SU-DHL-6 (cell line): ENCODE data around the gene ANTXR1.

ENCODE experiments used
- EZH2phosphoT487 ChIP-seq: fragments of 200-600 bp; sonication (generic), shearing (Covaris generic); conservative IDR thresholded peaks from 2 replicates; pipeline ENCODE4 v1.6.1; 2018; ENCODE audit warnings: mild to moderate bottlenecking, antibody characterized with exemption, low read length, moderate library complexity, mixed read lengths
- TF ChIP-seq, protein P1 (sequence below): fragments of 200-600 bp; sonication (generic); IDR thresholded peaks from one replicate; pipeline ENCODE4 v1.5.1; 2017; ENCODE audit warnings: antibody characterized with exemption, mild to moderate bottlenecking, low read length, moderate library complexity; ENCODE audit not compliant: insufficient read depth, poor library complexity, severe bottlenecking

DNA sequence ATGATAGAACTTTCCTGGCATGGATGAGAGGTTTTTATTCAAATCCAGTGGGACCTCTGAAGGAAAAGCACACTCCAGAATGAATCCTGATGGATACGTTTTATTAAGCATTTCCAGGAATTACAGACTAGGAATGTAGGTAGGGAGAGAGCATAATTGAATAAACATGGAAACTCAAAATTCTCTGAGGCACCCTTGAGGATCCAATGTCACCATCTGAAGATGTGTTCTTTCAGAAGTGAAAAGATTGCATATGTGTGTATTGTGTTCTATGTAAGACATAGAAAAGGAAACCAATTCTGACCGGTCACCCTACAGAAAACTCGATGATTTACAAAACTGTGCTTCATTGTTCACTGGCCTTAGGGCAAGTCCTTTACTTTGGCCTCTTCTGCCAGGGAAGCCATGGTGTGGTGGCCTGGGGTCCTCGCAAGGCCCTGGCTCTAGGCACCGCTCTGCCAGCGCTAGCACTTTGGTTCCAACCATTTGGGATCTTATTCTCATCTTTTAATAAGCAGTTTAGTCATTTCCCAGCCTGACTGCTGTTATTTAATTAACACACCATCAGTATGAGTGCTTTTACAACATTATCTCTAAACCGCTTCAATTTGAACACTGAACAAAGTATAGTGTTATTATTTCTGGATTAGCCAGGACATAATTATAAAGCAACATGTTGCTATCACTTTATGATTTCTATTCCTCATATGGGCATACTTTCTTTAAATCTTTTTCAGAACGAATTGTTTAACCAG is 43.1 kb upstream of the ANTXR1 start:
- TF ChIP-seq, protein P1, sequence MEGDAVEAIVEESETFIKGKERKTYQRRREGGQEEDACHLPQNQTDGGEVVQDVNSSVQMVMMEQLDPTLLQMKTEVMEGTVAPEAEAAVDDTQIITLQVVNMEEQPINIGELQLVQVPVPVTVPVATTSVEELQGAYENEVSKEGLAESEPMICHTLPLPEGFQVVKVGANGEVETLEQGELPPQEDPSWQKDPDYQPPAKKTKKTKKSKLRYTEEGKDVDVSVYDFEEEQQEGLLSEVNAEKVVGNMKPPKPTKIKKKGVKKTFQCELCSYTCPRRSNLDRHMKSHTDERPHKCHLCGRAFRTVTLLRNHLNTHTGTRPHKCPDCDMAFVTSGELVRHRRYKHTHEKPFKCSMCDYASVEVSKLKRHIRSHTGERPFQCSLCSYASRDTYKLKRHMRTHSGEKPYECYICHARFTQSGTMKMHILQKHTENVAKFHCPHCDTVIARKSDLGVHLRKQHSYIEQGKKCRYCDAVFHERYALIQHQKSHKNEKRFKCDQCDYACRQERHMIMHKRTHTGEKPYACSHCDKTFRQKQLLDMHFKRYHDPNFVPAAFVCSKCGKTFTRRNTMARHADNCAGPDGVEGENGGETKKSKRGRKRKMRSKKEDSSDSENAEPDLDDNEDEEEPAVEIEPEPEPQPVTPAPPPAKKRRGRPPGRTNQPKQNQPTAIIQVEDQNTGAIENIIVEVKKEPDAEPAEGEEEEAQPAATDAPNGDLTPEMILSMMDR = no peak
- TF ChIP-seq EZH2phosphoT487 = no peak
